MG63 (cell line): ENCODE results near the gene NDC1. TPM values are rescaled to one million over a fixed set of nuclear protein-coding genes. Genes with fewer than 3 reads are reported as not detected.

Source experiments
- DNase-seq: peaks from one replicate; pipeline ENCODE4 v3.0.0-alpha.2; 2020
- H3K27me3 ChIP-seq: fragments of 250-450 bp; sonication (Bioruptor Pico); 2 replicates; pipeline ENCODE4 v1.5.1; 2020; ENCODE audit warnings: mild to moderate bottlenecking, moderate library complexity
- H3K36me3 ChIP-seq: fragments of 250-450 bp; sonication (Bioruptor Pico); 2 replicates; pipeline ENCODE4 v1.5.1; 2020; ENCODE audit warnings: mild to moderate bottlenecking, moderate library complexity
- H3K4me3 ChIP-seq: fragments of 250-450 bp; sonication (Bioruptor Pico); 2 replicates; pipeline ENCODE4 v1.5.1; 2020; ENCODE audit warnings: mild to moderate bottlenecking, moderate library complexity
- H3K9me3 ChIP-seq: fragments of 250-450 bp; sonication (Bioruptor Pico); 2 replicates; pipeline ENCODE4 v1.5.1; 2020; ENCODE audit warnings: mild to moderate bottlenecking, moderate library complexity
- total RNA-seq: library from RNA; depleted of rRNA; stranded (reverse); fragments of >200 nt; shearing (Covaris generic); gene quantifications from 2 replicates; pipeline ENCODE4 v1.2.3, GENCODE V29; 2014; ENCODE audit warnings: low replicate concordance

NDC1 gene
- total RNA-seq, 1 experiment from 2014 or later: 79.8 TPM

DNA sequence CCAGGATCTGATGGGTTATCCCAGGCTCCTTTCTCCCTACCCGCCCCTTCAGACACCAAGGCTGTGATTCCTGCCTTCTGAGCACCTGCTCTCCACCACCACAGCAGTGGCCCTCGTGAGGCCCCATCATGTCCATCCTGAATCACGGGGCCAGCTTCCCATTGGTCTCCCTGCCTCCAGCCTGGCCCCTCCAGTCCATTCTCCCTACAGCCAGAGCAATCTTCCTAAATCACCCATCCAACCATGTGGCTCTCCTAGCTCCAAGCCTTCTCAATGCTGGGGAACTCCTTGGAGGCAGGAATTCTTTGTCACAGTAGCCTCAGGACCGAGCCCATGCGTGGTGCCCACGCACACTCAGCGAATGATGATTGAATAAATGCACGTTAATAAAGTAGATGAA, 90.3 kb downstream of the NDC1 start:
- no peak overlapping the region for H3K4me3 ChIP-seq
- H3K36me3 ChIP-seq: no peaks in the 10 kb centered on the region
- H3K9me3 ChIP-seq: peaks cover 3% of the 10 kb centered on the region
- no peaks in the 10 kb centered on the region for H3K27me3 ChIP-seq
- no peak for DNase-seq

DNA sequence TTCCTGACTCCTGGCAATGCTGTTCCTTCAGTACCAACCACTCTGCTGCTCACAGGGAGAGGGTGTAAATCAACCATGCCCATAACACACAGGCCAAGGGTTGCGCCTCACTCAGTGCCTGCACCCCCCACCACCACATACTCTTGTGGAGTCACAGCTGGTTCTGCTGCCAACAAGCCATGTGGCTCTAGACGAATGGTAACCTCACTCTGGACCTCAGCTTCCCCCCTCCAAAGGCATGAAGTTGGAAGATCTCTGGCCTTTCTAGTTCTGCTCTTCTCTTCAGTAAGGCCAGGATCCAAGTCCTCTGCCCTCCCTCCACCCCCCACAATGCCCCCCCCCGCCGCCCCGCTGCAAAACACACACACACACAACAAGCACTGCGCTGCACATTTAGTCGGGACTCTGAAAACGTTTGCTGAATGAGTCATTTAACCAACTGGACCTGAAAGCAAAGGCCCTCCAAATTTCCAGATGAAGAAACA, 97.4 kb downstream of the NDC1 start:
- peak; percentile 77 for DNase-seq
- Histone ChIP-seq H3K4me3 (no peak overlapping the region), H3K27me3 (no peaks in the 10 kb centered on the region), H3K36me3 (no peaks in the 10 kb centered on the region; the same call in 1 of the 2 replicates), H3K9me3 (peaks cover 4% of the 10 kb centered on the region)

DNA sequence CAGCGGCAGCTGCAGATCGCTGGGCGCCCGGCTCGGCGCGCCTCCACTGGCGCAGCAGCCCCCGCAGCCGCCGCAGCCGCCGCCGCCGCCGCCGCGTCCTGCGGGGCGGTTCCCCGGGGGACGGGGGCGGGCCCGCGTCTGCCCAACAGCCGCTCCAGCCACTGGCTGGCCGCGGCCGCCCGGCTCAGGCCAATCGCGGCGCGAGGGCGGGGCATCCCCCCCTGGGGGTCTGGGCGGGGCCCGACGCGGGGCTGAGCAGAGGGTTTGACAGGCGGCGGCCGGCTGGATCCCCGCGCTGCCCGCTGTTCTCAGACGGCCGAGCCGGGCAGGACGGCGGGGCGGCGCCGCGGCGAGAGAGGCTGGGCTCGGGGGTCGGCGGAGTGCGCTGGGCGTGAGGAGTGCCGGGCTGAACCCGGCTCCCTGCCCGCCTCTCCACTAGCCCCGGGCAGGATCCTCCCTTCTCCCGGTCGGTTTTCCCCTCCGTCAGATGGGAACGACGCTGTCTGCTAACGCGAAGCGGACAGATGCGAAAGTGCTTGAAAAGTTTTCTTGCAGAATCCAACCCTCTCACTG, 98.9 kb downstream of the NDC1 start, which contains the start of gene GLIS1:
TSS of gene GLIS1 (minus strand) at position 56 of the 573 bp plus-strand sequence. CDS start 1,100 bp downstream, outside the sequence.
- peak; percentile 91 for DNase-seq
- Histone ChIP-seq H3K27me3 (no peaks in the 10 kb centered on the region), H3K36me3 (no peaks in the 10 kb centered on the region; the same call in 1 of the 2 replicates), H3K9me3 (peaks cover 4% of the 10 kb centered on the region), H3K4me3 (peak within 1 kb of the TSS; percentile 69)

GRCh38 chr1:53738205-53739108, 99.6 kb downstream of the NDC1 start:
- H3K27me3 ChIP-seq: no peaks in the 10 kb centered on the region
- H3K4me3 ChIP-seq: peak overlapping the region; percentile 69
- no peak for DNase-seq
- H3K36me3 ChIP-seq: no peaks in the 10 kb centered on the region; the same call in 1 of the 2 replicates
- H3K9me3 ChIP-seq: peaks cover 4% of the 10 kb centered on the region

- Histone ChIP-seq H3K9me3 (peaks cover under 1% of the 10 kb centered on the region; the same call in 1 of the 2 replicates), H3K27me3 (no peaks in the 10 kb centered on the region), H3K36me3 (no peaks in the 10 kb centered on the region; the same call in 1 of the 2 replicates), H3K4me3 (peak overlapping the region; percentile 69)
- DNase-seq: no peak
Observed at GRCh38 chr1:53737648-53738204, 100.4 kb downstream of the NDC1 start.

DNA sequence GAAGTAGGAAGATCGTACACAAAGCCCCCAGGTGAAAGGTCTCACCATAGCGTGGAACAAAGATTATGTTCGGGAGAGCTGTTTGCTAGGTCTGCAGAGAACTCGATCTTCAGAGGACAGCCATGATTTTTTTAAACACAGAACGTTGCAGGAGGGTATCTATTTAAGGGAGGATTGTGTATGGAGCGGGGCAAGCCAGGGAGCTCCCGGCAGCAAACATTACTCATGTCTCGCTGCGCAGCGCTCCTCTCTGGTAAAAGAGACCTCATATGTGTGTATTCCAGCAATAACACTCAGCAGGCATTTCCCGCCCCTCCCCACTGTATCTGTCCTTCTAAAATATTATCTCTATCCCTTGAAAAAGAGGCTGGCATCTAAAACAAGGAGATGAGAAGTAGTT, 101.8 kb downstream of the NDC1 start:
- no peak for DNase-seq

DNA sequence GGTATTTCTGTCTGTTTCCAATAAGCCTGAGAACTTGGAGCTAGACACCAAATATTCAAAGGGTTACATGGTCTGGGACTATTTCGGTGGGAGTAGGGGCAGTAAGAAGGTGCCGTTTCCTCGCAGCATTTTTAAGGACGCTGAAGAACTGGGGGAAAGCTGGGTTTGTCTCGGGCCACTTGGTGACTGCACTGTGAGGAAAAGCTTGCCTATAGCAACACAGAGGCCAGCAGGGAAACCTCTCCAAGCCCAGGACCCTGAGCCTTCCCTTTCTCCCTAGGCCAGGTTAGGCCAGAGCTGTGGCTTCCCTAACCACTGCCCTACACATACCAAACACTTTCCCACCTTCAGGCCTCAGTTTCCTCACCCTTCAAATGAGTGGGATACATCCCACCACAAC, 102.4 kb downstream of the NDC1 start:
- Histone ChIP-seq H3K36me3 (no peaks in the 10 kb centered on the region; the same call in 1 of the 2 replicates), H3K9me3 (no peaks in the 10 kb centered on the region), H3K27me3 (no peaks in the 10 kb centered on the region), H3K4me3 (no peak overlapping the region)
- no peak for DNase-seq

More for the DNA sequence above, 101.8 kb downstream of the NDC1 start:
- Histone ChIP-seq H3K27me3 (no peaks in the 10 kb centered on the region), H3K4me3 (no peak overlapping the region), H3K9me3 (no peaks in the 10 kb centered on the region), H3K36me3 (no peaks in the 10 kb centered on the region; the same call in 1 of the 2 replicates)

GRCh38 chr1:53735261-53735660, 102.8 kb downstream of the NDC1 start:
- Histone ChIP-seq H3K36me3 (no peaks in the 10 kb centered on the region; the same call in 1 of the 2 replicates), H3K27me3 (no peaks in the 10 kb centered on the region), H3K9me3 (no peaks in the 10 kb centered on the region), H3K4me3 (no peak overlapping the region)
- no peak for DNase-seq

GRCh38 chr1:53734650-53735211, 103.4 kb downstream of the NDC1 start:
- no peaks in the 10 kb centered on the region; the same call in 1 of the 2 replicates for H3K36me3 ChIP-seq
- H3K4me3 ChIP-seq: no peak overlapping the region
- no peak for DNase-seq
- H3K9me3 ChIP-seq: no peaks in the 10 kb centered on the region
- no peaks in the 10 kb centered on the region for H3K27me3 ChIP-seq

DNA sequence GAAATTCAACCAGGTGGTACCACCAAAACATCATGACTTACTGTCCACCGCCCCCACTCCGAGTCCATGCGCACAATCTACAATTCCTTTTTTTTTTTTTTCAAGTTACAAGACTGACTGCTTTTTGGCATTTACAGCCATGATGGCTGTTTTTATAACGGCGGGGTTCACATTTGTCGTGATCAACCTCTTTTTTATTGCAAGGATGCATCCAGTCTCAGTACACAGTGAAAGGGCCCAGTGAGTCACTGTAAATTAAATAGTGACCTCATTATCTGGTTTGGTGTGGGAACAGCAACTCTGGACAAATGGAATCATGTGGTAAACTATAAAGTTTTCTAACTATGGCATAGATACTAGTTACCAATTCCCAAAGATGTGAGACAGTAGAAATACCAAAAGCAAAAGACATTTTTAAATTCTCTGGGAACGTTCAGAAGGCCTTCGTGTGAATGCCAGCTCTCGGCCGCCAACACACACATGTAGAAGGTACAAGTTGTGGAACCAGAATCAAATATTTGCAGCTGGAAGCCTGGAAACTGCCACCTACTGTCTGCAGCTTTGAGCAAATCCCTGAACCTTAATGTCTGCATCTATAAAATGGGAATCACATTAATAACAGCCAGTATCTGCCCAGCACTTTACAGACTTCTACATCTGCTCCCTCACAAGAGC, 104.0 kb downstream of the NDC1 start:
- no peaks in the 10 kb centered on the region for H3K9me3 ChIP-seq
- DNase-seq: no peak
- H3K36me3 ChIP-seq: no peaks in the 10 kb centered on the region; the same call in 1 of the 2 replicates
- H3K27me3 ChIP-seq: no peaks in the 10 kb centered on the region
- H3K4me3 ChIP-seq: peak overlapping the region; percentile 22

DNA sequence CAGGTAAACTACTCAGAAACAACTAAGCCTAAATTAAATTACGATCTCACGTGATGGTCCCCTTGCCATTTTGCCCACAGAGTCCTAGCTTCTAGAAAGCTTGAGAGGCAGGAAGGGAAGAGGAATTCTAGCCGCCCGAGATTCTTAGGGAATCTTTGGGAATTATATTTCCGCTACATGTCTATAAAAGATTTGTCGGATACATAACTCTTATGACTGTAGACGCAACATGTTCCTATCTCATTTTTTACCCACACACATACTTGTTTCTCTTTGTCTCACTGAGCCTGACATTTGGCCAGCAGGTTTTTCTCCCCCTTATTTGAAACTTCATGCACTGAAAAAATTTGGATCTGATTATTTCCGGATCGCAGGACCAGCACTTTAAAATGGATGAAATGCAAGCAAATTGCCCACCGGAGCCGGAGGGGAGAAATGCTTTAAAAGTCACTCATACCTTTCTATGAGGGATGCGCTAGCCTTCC, 104.6 kb downstream of the NDC1 start:
- H3K9me3 ChIP-seq: no peaks in the 10 kb centered on the region
- DNase-seq: no peak
- H3K36me3 ChIP-seq: no peaks in the 10 kb centered on the region; the same call in 1 of the 2 replicates
- no peaks in the 10 kb centered on the region for H3K27me3 ChIP-seq
- H3K4me3 ChIP-seq: peak overlapping the region; percentile 22

- Histone ChIP-seq H3K4me3 (peak overlapping the region; percentile 22), H3K27me3 (no peaks in the 10 kb centered on the region), H3K36me3 (no peaks in the 10 kb centered on the region; the same call in 1 of the 2 replicates), H3K9me3 (no peaks in the 10 kb centered on the region)
- peak; percentile 56 for DNase-seq
Observed at GRCh38 chr1:53732912-53733317, 105.2 kb downstream of the NDC1 start.

GRCh38 chr1:53732409-53732808, 105.7 kb downstream of the NDC1 start:
- Histone ChIP-seq H3K27me3 (no peaks in the 10 kb centered on the region), H3K36me3 (no peaks in the 10 kb centered on the region; the same call in 1 of the 2 replicates), H3K4me3 (peak overlapping the region; percentile 22), H3K9me3 (no peaks in the 10 kb centered on the region)
- DNase-seq: no peak

DNA sequence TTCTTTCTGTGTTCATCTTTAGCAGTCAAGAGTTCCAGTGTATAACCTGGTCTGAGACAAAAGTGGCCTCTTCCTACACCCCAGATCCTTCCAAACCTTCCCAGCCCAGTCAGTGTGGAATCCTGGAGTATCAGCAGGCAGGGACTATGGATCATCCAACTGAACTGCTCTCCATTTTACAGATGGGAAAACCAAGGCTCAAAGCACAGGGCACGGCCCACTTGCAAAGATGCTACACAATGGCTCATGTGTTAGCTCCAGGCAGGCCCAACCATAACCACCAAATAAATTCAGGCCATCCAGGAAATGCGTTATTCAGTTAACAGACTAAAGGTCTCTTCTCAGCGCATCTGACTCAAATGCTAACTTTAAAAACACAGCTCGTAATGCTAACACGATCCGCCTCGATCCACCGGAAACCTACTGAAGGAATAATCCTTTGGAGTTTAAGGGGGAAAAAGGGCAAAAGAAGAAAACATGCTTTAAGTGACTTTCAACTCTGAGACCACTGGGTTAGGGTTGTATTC, 106.3 kb downstream of the NDC1 start:
- no peaks in the 10 kb centered on the region for H3K27me3 ChIP-seq
- peak overlapping the region; percentile 22 for H3K4me3 ChIP-seq
- no peaks in the 10 kb centered on the region for H3K36me3 ChIP-seq
- no peaks in the 10 kb centered on the region for H3K9me3 ChIP-seq
- peak; percentile 31 for DNase-seq

GRCh38 chr1:53731043-53731600, 107.0 kb downstream of the NDC1 start:
- no peak for DNase-seq
- Histone ChIP-seq H3K36me3 (no peaks in the 10 kb centered on the region), H3K4me3 (no peak overlapping the region), H3K27me3 (no peaks in the 10 kb centered on the region), H3K9me3 (no peaks in the 10 kb centered on the region)
